Measurements from ENCODE around the gene SHOC1.

SHOC1 gene

DNA sequence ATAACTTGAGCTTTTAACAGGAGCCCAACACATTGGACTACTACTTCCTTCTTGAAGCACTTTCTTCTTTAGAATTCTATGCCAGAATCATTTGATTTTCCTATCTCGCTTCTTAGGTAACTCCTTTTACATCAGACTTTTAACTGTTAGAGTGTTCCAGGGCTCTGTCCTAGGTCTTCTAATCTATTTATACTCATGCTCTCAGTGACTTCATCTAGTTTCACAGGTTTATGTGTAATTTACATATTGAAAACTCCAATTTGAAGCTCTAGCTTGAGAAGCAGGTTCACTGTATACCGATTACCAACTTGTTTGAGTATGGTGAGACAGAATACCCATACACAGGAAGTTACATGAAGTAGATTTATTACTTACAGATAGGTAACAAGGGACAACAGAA lies 11.3 kb downstream of the SHOC1 start:
- Mint-ChIP-seq H3K27me3 (no peaks in the 10 kb centered on the region), H3K27ac (no peak overlapping the region), H3K4me3 (no peak overlapping the region), H3K4me1 (peaks cover 7% of the 10 kb centered on the region), H3K9me3 (peaks cover 4% of the 10 kb centered on the region), H3K36me3 (peaks cover 3% of the 10 kb centered on the region)

DNA sequence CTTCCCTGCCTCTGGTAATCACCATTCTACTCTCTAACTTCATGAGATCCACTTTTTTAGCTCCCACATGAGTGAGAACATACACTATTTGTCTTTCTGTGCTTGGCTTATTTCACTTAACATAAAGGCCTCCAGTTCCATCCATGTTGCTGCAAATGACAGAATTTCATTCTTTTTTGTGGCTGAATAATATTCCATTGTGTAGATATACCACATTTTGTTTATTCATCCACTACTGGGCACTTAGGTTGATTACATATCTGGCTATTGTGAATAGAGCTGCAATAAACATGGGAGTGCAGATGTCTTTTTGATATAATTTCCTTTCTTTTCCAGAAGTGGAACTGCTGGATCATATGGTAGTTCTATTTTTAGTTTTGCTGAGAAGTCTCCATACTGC lies 28.7 kb downstream of the SHOC1 start:
- Mint-ChIP-seq H3K36me3 (peaks cover 9% of the 10 kb centered on the region), H3K9me3 (peaks cover 5% of the 10 kb centered on the region), H3K27me3 (no peaks in the 10 kb centered on the region), H3K4me1 (peaks cover 3% of the 10 kb centered on the region), H3K27ac (no peak overlapping the region), H3K4me3 (no peak overlapping the region)

DNA sequence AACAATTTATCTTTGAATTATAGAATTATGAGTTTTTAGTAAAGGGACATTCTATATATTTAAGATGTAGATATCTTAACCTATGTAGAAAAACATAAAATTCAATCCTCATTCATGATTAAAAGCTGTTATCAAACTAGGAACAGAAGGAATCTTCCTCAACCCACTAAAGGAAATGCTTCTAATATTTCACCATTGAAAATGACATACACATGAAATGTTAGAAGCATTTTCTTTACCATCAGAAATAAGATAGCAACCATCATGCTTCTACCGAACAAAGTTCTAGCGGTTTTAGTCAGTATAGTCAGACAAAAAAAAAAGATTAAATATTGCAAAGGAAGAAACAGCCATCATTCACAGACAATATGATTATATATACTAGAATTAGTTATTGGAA lies 32.2 kb downstream of the SHOC1 start:
- no peak overlapping the region for H3K27ac Mint-ChIP-seq
- no peak overlapping the region for H3K4me3 Mint-ChIP-seq
- H3K36me3 Mint-ChIP-seq, result peaks cover 6% of the 10 kb centered on the region
- H3K9me3 Mint-ChIP-seq, result peaks cover 5% of the 10 kb centered on the region
- no peaks in the 10 kb centered on the region for H3K27me3 Mint-ChIP-seq
- H3K4me1 Mint-ChIP-seq, result peaks cover 6% of the 10 kb centered on the region

DNA sequence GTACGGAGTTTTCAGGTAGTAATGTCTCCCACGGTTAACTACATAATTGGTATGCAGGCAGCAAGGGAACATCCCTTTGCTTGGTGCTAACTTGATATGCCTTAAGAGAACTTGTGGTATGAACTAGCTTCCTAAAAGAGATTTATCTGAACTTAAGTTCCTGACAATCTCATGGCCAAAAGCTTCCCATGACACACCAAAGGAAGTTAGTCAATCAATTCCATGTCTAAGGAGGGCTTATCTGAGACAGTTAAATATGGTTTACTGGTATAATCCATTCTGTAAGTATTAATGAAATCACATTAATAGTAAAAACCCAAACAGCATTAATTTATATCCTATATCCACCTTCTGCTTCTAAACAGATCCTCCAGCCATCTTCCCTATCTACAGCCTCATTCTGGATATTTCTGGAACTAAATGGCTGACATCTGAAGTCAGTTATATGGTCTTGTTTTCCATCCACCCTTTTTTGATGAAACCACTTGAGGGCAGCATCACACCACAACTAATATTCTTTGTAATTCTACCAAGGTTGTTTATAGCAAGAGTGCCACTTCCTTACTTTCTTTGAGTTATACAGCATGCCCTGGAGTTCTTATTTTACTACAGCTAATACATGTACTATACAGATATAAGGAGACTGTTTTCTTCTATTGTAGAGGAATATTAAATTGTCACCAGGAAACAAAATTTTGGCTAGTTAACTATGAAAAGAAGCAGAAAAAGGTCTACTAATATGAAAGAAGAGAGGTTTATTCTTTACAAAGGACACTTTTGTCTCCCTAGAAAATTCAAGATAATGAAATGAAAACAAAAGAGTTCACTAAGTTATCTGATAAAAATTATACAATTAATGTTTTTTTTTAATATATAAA lies 34.7 kb downstream of the SHOC1 start:
- Mint-ChIP-seq H3K27me3 (no peaks in the 10 kb centered on the region), H3K36me3 (no peaks in the 10 kb centered on the region), H3K4me1 (peaks cover 6% of the 10 kb centered on the region), H3K9me3 (no peaks in the 10 kb centered on the region), H3K27ac (no peak overlapping the region), H3K4me3 (no peak overlapping the region)

DNA sequence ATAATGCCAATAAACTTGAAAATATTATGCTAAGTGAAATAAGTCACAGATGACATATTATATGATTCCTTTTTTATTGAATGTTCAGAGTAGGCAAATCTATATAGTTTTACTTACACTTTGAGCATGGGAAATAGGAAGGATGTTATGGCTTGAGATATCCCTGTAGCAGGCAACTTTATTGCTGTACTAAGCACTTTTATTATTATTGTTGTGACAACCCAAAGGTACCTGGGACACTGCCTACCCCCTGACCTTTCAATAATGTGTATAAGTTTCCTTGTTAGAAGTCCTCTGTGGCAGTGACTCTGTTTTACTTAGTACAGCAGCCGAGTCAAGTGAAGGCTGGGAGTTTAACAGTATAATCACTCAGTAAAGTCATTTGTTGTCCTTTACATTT lies 39.9 kb downstream of the SHOC1 start:
- Mint-ChIP-seq H3K4me1 (no peaks in the 10 kb centered on the region), H3K9me3 (peaks cover 11% of the 10 kb centered on the region), H3K27me3 (no peaks in the 10 kb centered on the region), H3K27ac (no peak overlapping the region), H3K36me3 (peaks cover 17% of the 10 kb centered on the region), H3K4me3 (no peak overlapping the region)

GRCh38 chr9:111752455-111752854 lies 42.3 kb downstream of the SHOC1 start:
- Mint-ChIP-seq H3K4me3 (no peak overlapping the region), H3K27me3 (no peaks in the 10 kb centered on the region), H3K9me3 (peaks cover 11% of the 10 kb centered on the region), H3K4me1 (no peaks in the 10 kb centered on the region), H3K27ac (no peak overlapping the region), H3K36me3 (peaks cover 17% of the 10 kb centered on the region)

Measured in activated naive CD4-positive, alpha-beta T cell treated with anti-CD3 and anti-CD28 coated beads, Interleukin-2, amount 50 U/mL, for 24 hours (primary cell).